ENCODE results near the gene S100A2. TPM values are rescaled to one million over a fixed set of nuclear protein-coding genes. Genes with fewer than 3 reads are reported as not detected.

S100A2 gene
- total RNA-seq, 4 donors from 2014 or later = 2.7 to 73.3 (median 14.2) TPM

- Histone ChIP-seq H3K36me3 (peaks cover 0 to 5% of the 10 kb centered on the region in 2 donors), H3K9me3 (no peaks in the 10 kb centered on the region), H3K4me1 (peaks cover 0 to 57% (median 43%) of the 10 kb centered on the region in 3 donors), H3K4me3 (peak overlapping the region in 1 of 2 donors; percentile 70), H3K27ac (peak overlapping the region; percentile 59 to 90 (median 86)), H3K27me3 (no peaks in the 10 kb centered on the region)
- no peak for ATAC-seq
- WGBS, 2 donors (ENCODE audit: low coverage in 1 of 2) = 50 to 89% methylated on average over 2 to 3 of the region's 5 CpGs
- TF ChIP-seq POLR2A (IDR thresholded peaks at IDR 0.05) (no peak), POLR2AphosphoS5 (IDR thresholded peaks at IDR 0.05) (no peak), EP300 (IDR thresholded peaks at IDR 0.05) (no peak), CTCF (IDR thresholded peaks at IDR 0.05) (no peak)
Observed at GRCh38 chr1:153613406-153613805, 47.8 kb upstream of the S100A2 start.

GRCh38 chr1:153612755-153613331 lies 47.2 kb upstream of the S100A2 start, which contains the start of gene S100A16:
S100A16 (minus strand) TSS chr1:153613137; CDS start chr1:153608151, 4,986 bp downstream.
- H3K27ac ChIP-seq = peak within 1 kb of the TSS; percentile 59 to 90 (median 86)
- 26% methylated on average over 5 of the region's 9 CpGs; no CpG with 5 or more reads in 1 of the 2 donors for WGBS, 2 donors (ENCODE audit: low coverage in 1 of 2)
- peak; percentile 75 for ATAC-seq
- H3K4me3 ChIP-seq = peak within 1 kb of the TSS; percentile 56 to 70
- no peaks in the 10 kb centered on the region for H3K9me3 ChIP-seq
- peaks cover 0 to 4% of the 10 kb centered on the region in 2 donors for H3K36me3 ChIP-seq
- TF ChIP-seq POLR2A (IDR thresholded peaks at IDR 0.05) (peak; percentile 59 to 72), EP300 (IDR thresholded peaks at IDR 0.05) (no peak), POLR2AphosphoS5 (IDR thresholded peaks at IDR 0.05) (peak; percentile 86)
- H3K27me3 ChIP-seq = no peaks in the 10 kb centered on the region
- H3K4me1 ChIP-seq = peaks cover 0 to 63% (median 41%) of the 10 kb centered on the region in 3 donors

- Histone ChIP-seq H3K4me3 (peak overlapping the region; percentile 56 to 70), H3K4me1 (peaks cover 0 to 69% (median 35%) of the 10 kb centered on the region in 3 donors), H3K27me3 (no peaks in the 10 kb centered on the region), H3K9me3 (no peaks in the 10 kb centered on the region), H3K36me3 (peaks cover 0 to 10% of the 10 kb centered on the region in 2 donors), H3K27ac (peak overlapping the region; percentile 59 to 90 (median 86))
- no peak for ATAC-seq
- TF ChIP-seq EP300 (IDR thresholded peaks at IDR 0.05) (no peak), POLR2A (IDR thresholded peaks at IDR 0.05) (no peak), CTCF (IDR thresholded peaks at IDR 0.05) (no peak), POLR2AphosphoS5 (IDR thresholded peaks at IDR 0.05) (no peak)
- WGBS, 2 donors (ENCODE audit: low coverage in 1 of 2) = 13 to 14% methylated on average over 3 to 7 of the region's 11 CpGs
Observed at GRCh38 chr1:153612111-153612754, 46.6 kb upstream of the S100A2 start.

- WGBS, 2 donors (ENCODE audit: low coverage in 1 of 2) = 56% methylated on average over 1 of the region's 1 CpG; no CpG with 5 or more reads in 1 of the 2 donors
- Histone ChIP-seq H3K4me1 (peaks cover 0 to 64% (median 28%) of the 10 kb centered on the region in 3 donors), H3K27ac (peak overlapping the region in 3 of 4 donors; percentile 86 to 90 (median 86)), H3K36me3 (peaks cover 0 to 18% of the 10 kb centered on the region in 2 donors), H3K4me3 (peak overlapping the region in 1 of 2 donors; percentile 70), H3K9me3 (no peaks in the 10 kb centered on the region), H3K27me3 (no peaks in the 10 kb centered on the region)
- no peak for ATAC-seq
- no peak for TF ChIP-seq POLR2A (IDR thresholded peaks at IDR 0.05)
- TF ChIP-seq EP300 (IDR thresholded peaks at IDR 0.05) = no peak
- TF ChIP-seq CTCF (IDR thresholded peaks at IDR 0.05) = no peak
- no peak for TF ChIP-seq POLR2AphosphoS5 (IDR thresholded peaks at IDR 0.05)
Observed at GRCh38 chr1:153611356-153611755, 45.7 kb upstream of the S100A2 start.

DNA sequence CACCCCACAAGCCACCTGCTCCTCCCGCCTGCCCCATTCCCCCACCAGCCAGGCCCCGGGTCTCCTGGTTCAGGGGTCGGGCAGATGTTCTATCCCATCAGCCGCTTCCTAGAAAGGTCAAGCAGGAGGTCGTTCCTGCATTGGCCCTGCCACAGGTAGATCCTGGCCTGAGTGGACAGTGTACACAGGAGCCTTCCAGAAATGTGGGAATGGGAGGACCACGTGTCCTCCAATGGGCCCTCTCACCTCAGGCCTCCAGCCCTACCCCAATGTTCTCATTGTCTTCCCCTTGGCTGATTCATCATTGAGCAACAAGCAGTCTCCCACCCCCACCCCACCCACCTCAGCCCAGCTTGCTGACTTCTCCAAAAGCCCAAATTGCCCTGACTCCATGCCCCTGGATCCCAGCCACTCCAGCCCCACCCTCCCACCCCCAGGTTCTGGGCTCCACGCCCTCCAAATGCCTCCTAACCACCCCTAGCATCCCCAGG lies 45.2 kb upstream of the S100A2 start:
- peaks cover 0 to 60% (median 28%) of the 10 kb centered on the region in 3 donors for H3K4me1 ChIP-seq
- no peak for TF ChIP-seq POLR2AphosphoS5 (IDR thresholded peaks at IDR 0.05)
- no peak for TF ChIP-seq CTCF (IDR thresholded peaks at IDR 0.05)
- no peak for TF ChIP-seq EP300 (IDR thresholded peaks at IDR 0.05)
- no peak for TF ChIP-seq POLR2A (IDR thresholded peaks at IDR 0.05)
- ATAC-seq = no peak
- H3K4me3 ChIP-seq = peak overlapping the region in 1 of 2 donors; percentile 70
- WGBS, 2 donors (ENCODE audit: low coverage in 1 of 2) = 60% methylated on average over 1 of the region's 7 CpGs; no CpG with 5 or more reads in 1 of the 2 donors
- H3K27me3 ChIP-seq = no peaks in the 10 kb centered on the region
- peak overlapping the region in 3 of 4 donors; percentile 86 to 90 (median 86) for H3K27ac ChIP-seq
- peaks cover 0 to 23% of the 10 kb centered on the region in 2 donors for H3K36me3 ChIP-seq
- H3K9me3 ChIP-seq = no peaks in the 10 kb centered on the region
